K562 (cell line): Measurements from ENCODE around the gene PRKAR1B.
"Not testable (repeated sequence)": the region's sequence is repeated elsewhere in the genome, so short reads cannot be mapped to it uniquely, and the experiment has no call there.

Experiments used
- CBX1 ChIP-seq: sonication (generic); IDR thresholded peaks from 2 replicates; pipeline ENCODE4 v1.6.1; 2016; ENCODE audit warnings: antibody characterized with exemption, low read depth, mild to moderate bottlenecking
- CREM ChIP-seq: IDR thresholded peaks from 2 replicates; pipeline ENCODE4 v1.6.1; 2014; ENCODE audit warnings: antibody characterized with exemption, low read depth
- CTCF ChIP-seq, 3 experiments: IDR thresholded peaks in 2 of 3; conservative IDR thresholded peaks in 1 of 3; 2 replicates each; pipeline ENCODE4 v1.5.1; 2011 to 2012; ENCODE audit warnings: low read length in 3 of 3, mild to moderate bottlenecking in 3 of 3, control low read depth in 2 of 3, improper control_type of control experiment in 1 of 3, inconsistent platforms in 1 of 3, low read depth in 1 of 3, mixed read lengths in 1 of 3, moderate library complexity in 1 of 3; ENCODE audit not compliant: insufficient read depth in 2 of 3
- ESRRA ChIP-seq: fragments of 450-650 bp; IDR thresholded peaks from 2 replicates; pipeline ENCODE4 v1.6.1; 2014; ENCODE audit warnings: low read depth, mild to moderate bottlenecking, moderate library complexity, borderline replicate concordance
- KDM1A ChIP-seq, 2 experiments: fragments of 450-650 bp; IDR thresholded peaks; 2 replicates each; pipeline ENCODE4 v1.6.1; 2016; ENCODE audit warnings: mild to moderate bottlenecking in 2 of 2
- KLF1 ChIP-seq: fragments of 450-650 bp; IDR thresholded peaks from 2 replicates; pipeline ENCODE4 v1.6.1; 2016; ENCODE audit warnings: missing genetic modification characterization, missing compliant biosample characterization
- MTA3 ChIP-seq: fragments of 450-650 bp; formaldehyde crosslinking; IDR thresholded peaks from 2 replicates; pipeline ENCODE4 v1.6.1; 2017; ENCODE audit warnings: mild to moderate bottlenecking, borderline replicate concordance
- MXI1 ChIP-seq: IDR thresholded peaks from 2 replicates; pipeline ENCODE4 v1.6.1; 2011; ENCODE audit warnings: low read depth, mild to moderate bottlenecking, improper control_type of control experiment, low read length
- NFE2L1 ChIP-seq: fragments of 450-650 bp; IDR thresholded peaks from 2 replicates; pipeline ENCODE4 v1.6.1; 2016; ENCODE audit warnings: missing genetic modification characterization, low read depth, mild to moderate bottlenecking, missing compliant biosample characterization, moderate library complexity, borderline replicate concordance
- NUFIP1 ChIP-seq: fragments of 450-650 bp; IDR thresholded peaks from 2 replicates; pipeline ENCODE4 v1.6.1; 2018; ENCODE audit not compliant: partially characterized antibody
- POLR2A ChIP-seq: fragments of 450-650 bp; conservative IDR thresholded peaks from 2 replicates; pipeline ENCODE4 v1.6.1; 2016
- SMAD4 ChIP-seq: fragments of 250-450 bp; sonication (Bioruptor Pico); conservative IDR thresholded peaks from 2 replicates; pipeline ENCODE4 v1.8.0; 2021; ENCODE audit warnings: inconsistent platforms, mild to moderate bottlenecking, moderate library complexity
- SMC3 ChIP-seq: conservative IDR thresholded peaks from 2 replicates; pipeline ENCODE4 v1.6.1; 2011; ENCODE audit warnings: low read depth, low read length, improper control_type of control experiment; ENCODE audit not compliant: insufficient read depth
- ZNF512 ChIP-seq: IDR thresholded peaks from 2 replicates; pipeline ENCODE4 v1.6.1; 2016; ENCODE audit warnings: missing genetic modification characterization, missing compliant biosample characterization

- not testable (repeated sequence) for TF ChIP-seq MXI1; ESRRA; ZNF512; POLR2A; MTA3; CBX1; NFE2L1 (tag); SMC3; KDM1A (IDR thresholded peaks at IDR 0.05); KLF1 (tag); NUFIP1; CTCF (IDR thresholded peaks at IDR 0.05 in 2 of 3, conservative IDR thresholded peaks at IDR 0.05 in 1 of 3; ENCODE audit: insufficient read depth in 2 of 3, low read depth in 1 of 3, low read length in 3 of 3); SMAD4 (CRISPR knock-in tag); CREM
Measured at GRCh38 chr7:652167-652566, 74.9 kb downstream of the PRKAR1B start.
